C4-2B (cell line): ENCODE results near the gene NASP.

Experiments used
- H3K27ac ChIP-seq: fragments of 450-650 bp; 2 replicates; pipeline ENCODE4 v1.5.1; 2017
- ZFX ChIP-seq: fragments of 450-650 bp; IDR thresholded peaks from 2 replicates; pipeline ENCODE4 v1.6.1; 2017
- TF ChIP-seq, protein P1 (sequence below): fragments of 450-650 bp; conservative IDR thresholded peaks from 2 replicates; pipeline ENCODE4 v1.5.1; 2017; ENCODE audit warnings: mild to moderate bottlenecking

NASP gene

DNA sequence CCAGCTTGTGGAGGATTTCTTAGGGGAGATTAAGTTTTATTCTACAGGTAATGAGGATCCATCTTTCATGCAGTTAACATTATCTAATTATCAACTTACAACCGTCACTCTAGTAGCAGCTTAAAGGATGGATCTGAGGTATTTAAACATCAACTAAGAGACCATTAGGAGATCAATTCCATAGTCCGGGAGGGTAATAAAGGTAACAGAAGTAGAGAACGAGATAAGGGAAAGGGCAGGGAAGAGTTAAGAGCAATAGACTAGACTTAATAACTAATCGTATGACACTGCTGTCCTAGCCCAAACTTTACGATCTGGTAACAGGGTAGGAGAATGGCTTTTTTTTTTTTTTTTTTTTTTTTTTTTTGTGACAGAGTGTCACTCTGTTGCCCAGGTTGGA is 59.5 kb downstream of the NASP start:
- TF ChIP-seq, protein P1, sequence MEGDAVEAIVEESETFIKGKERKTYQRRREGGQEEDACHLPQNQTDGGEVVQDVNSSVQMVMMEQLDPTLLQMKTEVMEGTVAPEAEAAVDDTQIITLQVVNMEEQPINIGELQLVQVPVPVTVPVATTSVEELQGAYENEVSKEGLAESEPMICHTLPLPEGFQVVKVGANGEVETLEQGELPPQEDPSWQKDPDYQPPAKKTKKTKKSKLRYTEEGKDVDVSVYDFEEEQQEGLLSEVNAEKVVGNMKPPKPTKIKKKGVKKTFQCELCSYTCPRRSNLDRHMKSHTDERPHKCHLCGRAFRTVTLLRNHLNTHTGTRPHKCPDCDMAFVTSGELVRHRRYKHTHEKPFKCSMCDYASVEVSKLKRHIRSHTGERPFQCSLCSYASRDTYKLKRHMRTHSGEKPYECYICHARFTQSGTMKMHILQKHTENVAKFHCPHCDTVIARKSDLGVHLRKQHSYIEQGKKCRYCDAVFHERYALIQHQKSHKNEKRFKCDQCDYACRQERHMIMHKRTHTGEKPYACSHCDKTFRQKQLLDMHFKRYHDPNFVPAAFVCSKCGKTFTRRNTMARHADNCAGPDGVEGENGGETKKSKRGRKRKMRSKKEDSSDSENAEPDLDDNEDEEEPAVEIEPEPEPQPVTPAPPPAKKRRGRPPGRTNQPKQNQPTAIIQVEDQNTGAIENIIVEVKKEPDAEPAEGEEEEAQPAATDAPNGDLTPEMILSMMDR, result no peak
- no peak for TF ChIP-seq ZFX
- peak overlapping the region; percentile 39 for H3K27ac ChIP-seq

DNA sequence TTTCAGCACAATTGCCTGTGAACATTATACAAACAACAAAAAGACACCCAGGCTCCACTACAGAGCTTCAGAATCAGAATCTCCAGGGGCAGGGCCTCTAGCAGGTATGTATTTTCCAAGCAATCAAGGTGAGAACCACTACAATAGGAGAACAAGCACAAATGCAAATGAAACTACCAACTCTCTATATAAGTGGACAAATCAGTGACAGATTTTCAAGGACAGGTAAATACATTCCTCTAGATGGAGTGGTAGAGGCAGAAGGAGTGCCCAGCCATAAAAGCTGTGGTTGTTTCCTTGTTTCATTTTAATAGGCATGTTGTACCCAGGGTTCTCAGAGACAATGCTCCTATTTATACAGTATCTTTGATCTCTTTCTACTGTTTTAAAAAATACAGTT is 60.1 kb downstream of the NASP start:
- H3K27ac ChIP-seq, result peak overlapping the region; percentile 39
- TF ChIP-seq, protein P1, result peak; percentile 80
- no peak for TF ChIP-seq ZFX

DNA sequence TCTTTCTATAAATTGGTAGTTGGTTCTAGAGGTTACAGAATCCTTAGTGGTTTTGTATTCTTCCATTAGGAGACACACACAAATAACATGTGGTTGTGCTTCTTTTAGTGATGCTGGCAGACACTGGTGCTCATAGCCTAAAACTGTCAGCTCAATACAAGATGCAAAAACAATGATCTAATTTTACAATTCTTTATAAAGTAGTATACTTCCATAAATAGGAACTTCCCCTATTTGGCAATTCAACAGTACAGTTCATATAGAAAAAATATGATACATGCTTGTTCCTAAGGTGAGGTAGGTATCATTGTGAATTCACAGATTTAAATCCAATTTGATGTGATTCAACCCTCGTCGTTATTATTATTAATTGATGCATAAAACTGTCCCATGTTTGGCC is 60.8 kb downstream of the NASP start:
- no peak overlapping the region for H3K27ac ChIP-seq
- TF ChIP-seq, protein P1, result no peak
- no peak for TF ChIP-seq ZFX

DNA sequence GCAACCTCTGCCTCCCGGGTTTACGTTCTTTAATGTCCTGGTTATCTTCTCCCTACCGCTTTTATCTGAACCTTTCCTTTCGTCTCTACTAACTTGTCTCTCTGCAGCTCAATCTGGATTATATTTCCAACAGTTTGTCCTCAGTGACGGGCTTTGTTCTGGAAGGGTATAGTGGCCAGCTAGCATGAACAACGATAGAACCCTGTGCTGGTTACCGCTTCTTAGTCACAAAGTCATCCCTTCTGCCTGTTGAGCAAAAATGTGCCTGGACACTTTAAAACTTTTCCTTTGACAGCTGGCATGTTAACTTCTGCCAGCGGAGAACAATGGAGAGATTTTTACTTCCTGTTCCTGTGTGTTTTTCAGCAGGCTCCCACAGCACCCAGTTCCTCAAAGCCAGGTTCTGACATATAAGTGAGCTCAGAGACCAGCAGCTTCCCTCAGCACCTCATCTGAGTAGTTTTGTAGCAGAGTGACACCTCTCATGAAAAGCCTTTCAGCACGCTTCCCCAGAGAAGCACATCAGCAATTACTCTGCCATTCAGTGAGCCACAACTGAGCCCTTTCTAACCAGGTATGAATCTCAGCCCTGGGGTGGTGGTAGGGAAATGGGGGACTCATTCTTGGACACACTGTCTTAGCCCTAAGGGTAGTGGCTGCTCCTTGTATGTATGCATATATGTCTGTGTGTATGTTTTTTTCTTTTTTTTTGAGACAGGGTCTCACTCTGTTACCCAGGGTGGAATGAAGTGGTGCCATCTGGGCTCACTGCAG is 63.6 kb downstream of the NASP start:
- no peak for TF ChIP-seq ZFX
- TF ChIP-seq, protein P1, result no peak
- H3K27ac ChIP-seq, result no peak overlapping the region

DNA sequence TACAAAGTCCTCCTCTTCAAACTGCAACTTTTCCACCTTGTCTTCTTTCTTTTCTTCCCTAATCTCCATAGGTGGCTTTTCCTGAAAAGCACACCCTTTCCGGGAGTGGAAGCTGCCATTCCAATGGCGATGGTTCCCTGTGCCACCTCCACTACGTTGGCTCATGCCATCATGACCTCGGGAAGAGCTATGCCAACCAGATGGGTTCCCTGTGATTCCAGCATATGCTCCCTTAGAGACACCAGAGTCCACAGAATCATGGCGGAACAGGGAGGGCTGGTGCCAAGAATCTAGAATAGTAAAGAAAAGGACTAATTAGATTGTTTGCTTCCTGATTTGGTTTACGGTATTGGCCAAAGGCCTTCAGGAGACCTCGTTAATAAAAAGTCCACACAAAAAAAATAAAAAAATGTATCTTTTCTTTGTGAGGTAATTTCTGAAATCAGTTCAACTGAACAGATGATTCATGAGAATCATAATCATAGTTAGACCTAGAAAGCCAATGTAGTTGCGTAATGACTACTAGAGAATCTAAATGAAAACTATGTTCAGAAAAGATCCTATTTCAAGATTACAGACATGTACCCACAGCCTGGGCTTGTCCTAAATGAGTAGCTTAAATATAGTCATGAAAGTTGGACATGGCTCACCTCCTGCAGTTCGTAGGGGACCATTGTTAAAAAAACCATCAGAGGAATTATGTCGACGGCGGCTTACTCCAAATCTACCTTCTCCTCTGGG is 70.9 kb downstream of the NASP start:
- TF ChIP-seq, protein P1, result no peak
- TF ChIP-seq ZFX, result no peak
- no peak overlapping the region for H3K27ac ChIP-seq

DNA sequence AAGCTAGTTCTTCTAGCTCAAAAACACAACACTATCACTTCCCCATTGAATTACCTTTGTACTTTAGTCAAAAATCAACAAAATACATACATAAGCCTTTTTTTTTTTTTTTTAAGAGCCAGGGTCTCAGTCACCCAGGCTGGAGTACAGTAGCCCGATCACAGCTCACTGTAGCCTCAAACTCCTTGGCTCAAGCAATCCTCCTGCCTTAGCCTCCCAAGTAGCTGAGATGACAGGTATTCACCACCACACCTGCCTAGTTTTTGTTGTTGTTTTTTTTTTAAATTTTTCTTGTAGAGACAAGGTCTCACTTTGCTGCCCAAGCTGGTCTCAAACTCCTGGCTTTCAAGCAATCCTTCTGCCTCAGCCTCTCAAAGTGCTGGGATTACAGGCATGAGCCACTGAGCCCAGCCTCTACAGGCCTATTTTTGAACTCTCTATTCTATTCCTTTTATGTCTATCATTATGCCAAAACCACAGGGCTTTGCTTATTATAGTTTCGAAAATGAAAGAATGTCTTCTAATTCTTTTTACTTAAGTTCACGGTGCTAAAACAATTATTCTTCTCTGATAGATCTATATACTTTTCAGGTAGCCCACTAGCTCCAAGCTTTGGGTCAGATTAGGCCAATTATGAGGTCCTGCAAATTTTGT is 72.9 kb downstream of the NASP start:
- TF ChIP-seq ZFX, result no peak
- TF ChIP-seq, protein P1, result no peak
- no peak overlapping the region for H3K27ac ChIP-seq

DNA sequence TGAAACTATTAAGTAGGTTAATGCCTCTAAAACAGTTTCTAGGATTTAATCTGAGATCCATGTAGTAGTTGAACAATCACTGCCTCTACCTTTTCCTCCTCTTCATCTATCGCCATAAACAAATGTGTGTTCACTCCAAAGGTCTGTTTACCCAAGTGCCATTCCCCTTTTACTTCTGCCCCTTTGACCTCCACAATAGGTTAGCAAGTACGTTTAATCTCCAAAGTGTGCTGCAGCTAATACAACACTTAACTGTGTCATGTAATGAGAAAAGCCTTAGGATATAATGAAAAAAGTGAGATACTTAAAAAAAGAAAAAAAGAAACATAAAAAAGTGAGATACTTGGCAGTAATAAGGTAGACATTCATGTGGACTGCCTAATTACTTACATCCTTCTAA is 74.3 kb downstream of the NASP start:
- TF ChIP-seq ZFX, result no peak
- TF ChIP-seq, protein P1, result no peak
- H3K27ac ChIP-seq, result no peak overlapping the region
